GM19351 (cell line): Measurements from ENCODE around the gene DNAH2.

Source experiments
- ATAC-seq: cut with Tn5 transposase; IDR thresholded peaks from one replicate; pipeline ENCODE4 v1.9.1; 2021; ENCODE audit warnings: mild to moderate bottlenecking, moderate library complexity; ENCODE audit not compliant: unreplicated experiment

The DNAH2 gene

DNA sequence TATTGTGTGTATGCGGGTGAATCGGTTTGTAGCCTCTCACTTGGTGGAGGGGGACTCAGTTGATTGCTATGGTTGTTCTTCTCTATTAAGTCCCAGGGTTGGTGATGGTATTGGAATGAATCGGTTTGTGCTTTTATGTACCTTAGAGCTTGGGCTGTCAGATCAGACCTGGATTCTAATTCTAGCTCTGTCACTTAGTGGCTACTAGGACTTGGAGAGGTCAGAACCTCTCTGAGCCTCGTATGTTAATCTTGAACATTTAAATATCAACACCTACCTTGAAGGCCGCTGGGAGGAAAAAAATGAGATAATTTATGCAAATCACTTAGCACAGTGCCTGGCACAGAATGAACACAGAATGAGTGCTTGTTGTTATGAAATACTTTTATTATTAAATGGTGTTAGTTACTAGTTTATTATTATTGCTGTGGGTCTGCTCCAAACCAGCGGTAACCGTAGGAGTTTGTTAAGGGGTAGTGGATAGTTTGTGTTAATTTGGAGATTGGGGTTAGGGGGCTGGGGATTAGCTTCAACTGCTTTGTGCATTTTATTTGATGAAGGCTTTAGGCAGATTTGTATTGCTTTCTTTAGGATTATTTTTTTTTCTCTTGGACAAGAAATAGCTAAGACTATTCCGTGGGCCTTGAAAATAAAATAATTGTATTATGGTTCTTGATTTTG, 120.0 kb downstream of the DNAH2 start:
- ATAC-seq, result no peak

DNA sequence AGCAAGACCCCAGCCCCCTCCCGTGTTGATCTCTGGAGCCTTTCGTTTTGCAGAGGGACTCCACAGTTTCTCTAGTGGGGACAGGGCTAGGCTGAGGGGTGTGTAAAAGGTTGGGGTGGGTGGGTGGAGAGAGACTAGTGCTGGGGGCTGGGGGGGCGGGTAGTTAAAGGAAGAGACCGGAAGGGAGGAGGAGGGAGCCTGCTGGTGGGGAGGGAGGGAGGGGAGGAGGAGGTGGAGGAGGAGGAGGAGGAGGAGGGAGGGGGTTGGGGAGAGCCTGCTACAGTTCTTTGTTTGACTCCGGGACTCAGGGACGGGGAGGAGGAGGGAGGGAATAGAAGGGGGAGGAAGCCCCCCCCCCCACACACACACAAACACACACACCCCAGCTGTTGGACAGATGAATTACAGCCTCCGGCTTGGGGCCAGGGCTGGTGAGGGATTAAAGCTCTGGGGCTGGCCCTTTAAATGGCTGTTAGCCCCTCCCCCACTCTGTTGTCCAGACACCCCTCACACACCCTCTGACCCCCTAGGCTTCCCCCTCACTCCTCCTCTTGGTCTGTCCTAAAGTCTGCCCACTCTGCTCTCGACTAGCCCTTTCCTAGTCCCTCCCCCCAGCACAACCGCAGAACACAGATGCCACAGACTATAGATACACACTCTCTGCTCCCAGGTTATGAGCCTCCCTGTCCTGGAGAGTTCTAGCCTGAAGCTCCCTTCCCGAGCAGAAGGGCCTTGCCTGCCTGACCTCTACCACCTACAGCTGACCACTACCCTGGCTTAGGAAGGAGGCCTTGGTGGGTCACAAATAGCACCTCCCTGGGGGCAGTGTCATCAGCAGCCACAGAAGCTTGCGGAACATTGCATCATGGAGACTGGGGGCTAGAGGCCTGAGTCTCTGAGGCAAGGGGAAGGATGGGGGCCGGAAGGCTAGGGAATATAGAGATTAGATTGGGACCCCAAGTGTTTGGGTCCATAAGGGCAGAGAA, 120.8 kb downstream of the DNAH2 start:
- ATAC-seq, result no peak

DNA sequence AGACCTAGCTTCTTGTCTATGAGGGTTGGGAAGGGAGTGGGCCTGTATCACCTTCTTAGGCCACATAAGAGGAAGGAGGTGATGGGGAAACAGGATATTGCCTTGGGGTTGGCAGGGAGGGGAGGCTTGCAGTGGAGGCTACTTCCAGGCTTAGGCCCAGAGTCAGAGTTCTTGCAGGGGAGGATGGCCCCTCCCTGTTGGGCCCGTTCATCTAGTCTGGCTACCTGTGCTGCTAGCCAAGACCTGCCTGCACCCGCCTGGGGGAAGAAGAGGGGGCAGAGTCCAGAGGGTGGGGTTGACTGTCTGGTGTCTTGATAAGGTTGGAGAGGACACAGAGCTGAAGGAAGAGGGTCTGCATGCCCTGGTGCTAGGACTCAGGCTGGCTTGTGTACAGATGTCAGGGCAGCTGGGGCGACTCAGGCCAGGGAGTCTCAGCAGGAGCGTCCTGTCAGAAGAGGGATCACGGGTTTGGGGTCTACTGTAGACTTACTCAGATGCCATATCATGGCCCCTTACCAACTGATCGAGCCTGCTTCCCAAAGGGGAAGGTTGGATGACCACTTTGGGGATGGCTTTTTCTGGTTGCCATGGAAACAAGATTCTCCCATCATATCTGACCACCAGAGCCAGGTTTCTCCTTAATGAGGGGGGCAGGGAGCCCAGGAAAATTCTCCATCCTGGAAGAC, 121.8 kb downstream of the DNAH2 start:
- no peak for ATAC-seq

DNA sequence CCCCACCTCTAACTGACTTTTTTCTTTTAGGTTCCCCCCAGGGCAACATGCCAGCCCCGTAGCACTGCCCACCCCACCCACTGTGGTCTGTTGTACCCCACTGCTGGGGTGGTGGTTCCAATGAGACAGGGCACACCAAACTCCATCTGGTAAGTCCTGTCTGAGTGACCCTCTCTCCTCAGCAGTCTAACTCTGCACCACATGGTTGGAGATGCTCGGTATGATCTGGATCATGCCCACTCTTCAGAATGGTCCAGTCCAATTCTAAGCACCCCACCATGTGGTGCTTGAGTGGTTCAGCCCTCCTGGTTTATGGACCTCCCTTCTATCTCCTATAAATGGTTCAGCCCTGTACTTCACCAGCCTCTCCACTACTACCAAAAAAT, 122.3 kb downstream of the DNAH2 start:
- ATAC-seq, result no peak

DNA sequence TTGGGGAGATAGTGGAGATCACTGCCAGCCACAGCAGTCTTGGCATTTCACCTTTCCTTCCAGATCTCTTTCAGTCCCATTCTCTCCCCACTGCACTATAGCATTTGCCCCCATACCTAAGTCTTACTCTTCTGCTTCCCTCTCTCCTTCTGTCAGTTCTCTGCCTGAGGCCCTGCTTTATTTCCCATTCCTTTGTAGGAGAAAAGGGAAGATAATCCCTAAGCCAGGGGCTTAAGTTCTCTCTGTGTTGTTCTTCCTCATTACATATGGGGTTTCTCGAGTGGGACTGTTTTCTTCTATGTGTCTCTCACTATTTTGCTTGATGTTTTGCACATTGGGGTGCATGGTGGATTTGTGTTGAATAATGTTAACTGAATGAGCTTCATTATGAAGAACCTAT, 122.9 kb downstream of the DNAH2 start:
- ATAC-seq, result no peak

DNA sequence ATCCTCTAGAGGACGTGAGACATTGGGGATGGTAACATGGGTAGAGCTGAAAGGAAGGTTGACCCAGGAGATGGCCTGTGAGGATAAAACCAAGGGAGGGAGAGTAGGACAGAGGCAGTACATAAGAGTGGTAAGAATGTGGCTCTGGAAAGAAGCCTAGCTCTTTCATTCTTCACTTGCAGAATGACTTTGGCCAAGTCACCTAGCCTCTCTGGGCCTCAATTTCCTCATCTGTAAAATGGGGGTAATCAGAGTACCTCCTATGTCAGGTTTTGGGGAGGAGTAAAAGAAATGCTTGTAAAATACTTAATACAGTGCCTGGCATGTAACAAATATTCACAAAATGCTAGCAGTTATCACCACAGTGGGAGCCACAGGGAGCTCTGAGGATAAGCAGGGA, 123.3 kb downstream of the DNAH2 start:
- no peak for ATAC-seq

DNA sequence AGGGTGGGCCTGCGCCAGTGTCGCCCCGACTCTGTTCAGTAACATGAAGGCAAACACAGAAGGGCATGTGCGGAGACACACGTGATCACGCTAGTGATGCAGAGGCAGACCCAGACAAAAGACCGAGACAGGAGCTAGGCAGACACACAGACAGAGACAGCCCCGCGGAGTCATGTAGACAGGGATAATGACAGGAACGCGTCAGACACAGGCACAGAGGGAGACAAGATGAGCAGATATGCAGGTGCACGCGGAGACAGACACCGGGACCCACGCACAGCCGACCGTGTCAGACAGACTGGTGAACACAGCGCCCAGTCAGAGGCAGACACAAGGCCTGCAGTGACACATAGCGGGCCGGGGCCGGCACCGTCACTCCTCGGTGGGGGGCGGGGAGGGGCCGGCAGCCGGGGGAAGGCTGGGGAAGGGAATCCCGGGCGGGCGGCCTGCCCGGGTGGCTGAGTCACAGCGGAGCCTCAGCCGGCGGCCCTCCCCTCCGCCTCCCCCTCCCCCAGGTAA, 123.9 kb downstream of the DNAH2 start:
- ATAC-seq, result no peak

DNA sequence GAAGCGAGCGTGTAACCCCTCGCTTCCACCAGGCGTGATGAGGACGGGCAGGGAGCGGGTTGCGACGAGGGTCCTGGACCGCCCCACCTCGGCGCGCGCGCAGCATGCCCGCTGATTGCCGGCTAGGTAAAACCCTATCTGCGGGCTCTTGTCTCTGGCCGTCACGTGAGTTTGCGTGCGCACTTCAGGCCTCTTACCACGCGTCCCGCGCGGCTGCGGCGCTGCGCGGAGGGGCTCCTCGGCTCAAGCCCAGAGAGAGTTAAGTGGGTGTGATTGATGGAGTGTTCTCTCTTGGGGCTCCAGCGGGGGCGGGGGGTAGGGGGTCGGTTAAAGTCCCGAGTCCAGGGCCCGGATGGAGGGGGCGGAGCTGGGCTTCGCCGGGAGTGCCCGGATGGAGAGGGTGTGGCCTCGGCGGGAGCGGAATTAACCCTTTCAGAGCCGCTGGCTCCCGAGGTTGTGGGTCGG, 124.4 kb downstream of the DNAH2 start:
- ATAC-seq, result no peak

DNA sequence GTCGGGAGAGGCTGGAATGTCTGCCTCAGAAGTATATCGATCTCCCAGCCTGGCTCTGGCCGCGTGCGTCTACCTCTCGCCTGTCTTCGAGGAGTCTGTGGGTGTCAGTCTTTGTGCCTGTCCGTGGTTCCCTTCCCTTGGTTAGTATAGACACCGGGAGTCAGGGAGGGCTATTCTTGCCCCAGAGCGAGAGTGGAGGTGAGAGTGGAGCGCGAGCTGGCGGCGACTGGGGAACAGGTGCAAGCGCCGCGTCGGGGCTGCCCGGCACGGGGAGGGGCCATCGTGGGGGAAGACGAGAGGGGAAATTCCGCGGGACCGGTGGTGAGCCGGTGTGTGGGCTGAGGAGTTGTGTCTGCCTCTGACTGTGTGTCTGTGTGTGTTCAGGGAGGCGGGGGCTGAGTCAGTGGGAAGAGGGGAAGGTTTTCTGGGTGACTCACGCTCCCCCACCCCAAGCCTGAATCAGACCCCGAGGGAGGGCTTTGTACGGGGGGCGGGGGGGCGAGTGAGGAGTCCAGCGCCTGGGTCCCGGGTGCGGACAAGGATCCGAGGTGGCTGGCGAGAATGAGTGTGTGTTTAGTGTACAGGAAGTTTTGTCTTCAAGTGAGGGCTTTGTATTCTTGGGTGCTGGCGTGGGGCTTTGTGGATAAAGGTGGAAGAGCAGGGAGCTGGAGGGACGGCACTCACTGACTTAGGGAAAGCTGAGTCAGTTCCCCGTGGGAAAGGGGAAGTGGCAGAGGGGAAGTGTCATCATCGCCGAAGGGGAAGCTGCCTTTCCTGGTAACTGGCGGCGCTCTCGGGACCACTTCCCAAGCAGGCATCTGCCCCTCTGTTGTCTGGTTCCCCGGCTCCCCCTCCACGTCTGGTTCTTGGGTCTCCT, 125.1 kb downstream of the DNAH2 start:
- ATAC-seq, result no peak

DNA sequence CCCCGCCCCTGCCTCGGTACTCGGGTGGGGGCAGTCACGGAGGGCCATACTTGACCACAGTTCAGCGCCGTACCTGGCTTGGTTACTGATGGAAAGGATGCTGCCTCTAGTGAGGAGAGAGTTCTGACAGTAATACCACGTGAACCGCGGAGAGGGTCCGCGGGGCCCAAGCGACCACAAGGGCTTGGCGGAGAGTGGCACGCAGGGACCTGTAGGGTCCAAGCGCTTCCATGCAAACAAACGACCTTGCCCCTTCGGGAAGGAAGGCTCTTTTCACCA, 125.7 kb downstream of the DNAH2 start:
- no peak for ATAC-seq

DNA sequence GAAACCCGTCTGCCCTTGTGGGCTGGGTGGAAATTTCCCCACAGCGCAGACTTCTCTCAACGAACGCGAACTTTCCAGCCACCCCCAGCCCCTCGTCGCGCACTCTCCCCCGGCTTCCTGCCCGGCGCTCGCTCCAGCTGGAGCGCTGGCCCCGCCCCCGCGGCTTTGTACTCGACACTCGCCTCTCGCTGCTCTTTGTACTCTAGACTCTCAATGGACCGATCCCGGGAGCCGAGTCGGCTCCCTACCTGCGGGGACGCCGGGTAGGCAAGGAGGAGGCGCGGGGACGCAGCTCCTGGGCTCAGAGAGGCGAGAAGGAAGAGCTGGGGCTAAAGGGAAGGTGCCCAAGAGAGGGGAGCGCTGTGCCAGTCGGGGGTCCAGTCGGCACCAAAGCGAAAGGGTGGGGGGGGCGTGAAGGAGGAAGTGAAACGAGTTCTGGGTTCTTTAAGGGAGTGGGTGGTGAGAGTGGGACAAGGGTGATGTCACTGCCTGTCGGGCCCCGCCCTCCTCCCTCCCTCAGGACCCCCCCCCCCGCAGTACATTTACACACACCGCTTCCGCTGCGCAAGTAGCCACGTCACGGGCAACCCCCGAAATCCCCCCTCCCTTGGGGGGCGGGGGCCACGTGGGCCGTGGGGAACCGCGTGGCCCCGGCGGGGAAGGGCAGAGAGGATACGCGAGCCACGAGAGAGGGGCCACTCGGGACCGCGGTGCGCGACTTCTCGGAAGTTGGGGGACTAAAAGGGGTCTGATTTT, 126.2 kb downstream of the DNAH2 start:
- ATAC-seq, result peak; percentile 26

DNA sequence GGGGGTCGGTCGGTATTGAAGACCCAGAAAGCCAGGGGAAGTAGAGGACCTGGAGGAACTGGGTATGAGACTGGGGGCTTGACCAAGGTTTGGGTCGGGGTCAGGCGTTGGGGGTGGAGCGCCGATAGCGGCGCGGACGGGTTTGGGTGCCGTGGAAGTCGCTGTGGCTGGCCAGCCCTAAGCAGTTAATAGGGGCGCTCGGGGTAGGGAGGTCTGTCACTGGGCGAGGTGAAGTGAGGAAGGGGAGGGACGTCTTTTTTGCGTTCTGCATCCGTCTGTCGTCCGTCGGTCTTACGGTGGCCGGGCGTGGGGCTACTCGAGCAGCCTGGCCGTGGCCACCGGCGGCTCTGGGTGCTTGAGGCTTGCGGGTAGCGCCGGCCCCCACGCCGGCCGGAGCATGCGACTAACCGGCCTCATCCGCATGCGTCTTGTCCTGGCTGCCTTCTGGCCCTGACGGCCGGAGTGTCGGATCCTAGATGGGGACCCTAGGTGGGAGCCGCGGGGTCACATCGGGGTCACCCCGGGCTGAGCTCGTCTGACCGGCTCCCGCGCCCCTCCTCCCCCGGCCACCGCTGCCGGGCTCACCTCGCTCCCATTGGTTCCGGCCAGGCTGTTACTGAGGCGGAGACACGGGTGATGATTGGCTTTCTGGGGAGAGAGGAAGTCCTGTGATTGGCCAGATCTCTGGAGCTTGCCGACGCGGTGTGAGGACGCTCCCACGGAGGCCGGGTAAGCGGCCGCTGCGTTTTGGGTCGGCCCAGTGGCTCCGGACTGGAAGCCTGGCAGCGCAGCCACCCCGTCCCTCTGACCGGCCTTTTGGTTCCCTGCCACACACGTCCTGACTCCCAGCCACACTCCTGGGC, 127.0 kb downstream of the DNAH2 start:
- ATAC-seq, result peak; percentile 62

DNA sequence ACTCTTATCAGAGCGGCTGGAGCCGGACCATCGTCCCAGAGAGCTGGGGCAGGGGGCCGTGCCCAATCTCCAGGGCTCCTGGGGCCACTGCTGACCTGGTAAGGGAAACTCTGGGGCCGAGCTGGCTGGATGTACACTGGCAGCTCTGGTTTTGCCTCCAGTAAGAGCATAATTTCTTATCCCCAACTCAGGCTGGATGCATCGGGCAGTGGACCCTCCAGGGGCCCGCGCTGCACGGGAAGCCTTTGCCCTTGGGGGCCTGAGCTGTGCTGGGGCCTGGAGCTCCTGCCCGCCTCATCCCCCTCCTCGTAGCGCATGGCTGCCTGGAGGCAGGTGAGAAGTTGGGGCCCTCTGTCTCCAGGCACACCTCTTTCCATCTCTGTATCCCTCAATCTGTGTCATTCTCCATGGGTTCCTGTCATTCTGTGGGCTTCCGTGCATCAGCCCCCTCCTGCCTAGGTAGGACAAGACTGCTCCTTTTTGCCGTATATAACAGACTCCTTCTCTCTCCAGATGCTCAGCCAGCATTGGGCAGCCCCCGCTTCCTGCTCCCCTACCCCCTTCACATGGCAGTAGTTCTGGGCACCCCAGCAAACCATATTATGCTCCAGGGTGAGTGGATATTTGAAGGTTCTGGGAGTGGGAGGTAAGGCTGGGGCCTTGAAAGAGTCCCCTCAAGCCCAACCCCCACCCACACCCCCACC, 128.0 kb downstream of the DNAH2 start:
- no peak for ATAC-seq

DNA sequence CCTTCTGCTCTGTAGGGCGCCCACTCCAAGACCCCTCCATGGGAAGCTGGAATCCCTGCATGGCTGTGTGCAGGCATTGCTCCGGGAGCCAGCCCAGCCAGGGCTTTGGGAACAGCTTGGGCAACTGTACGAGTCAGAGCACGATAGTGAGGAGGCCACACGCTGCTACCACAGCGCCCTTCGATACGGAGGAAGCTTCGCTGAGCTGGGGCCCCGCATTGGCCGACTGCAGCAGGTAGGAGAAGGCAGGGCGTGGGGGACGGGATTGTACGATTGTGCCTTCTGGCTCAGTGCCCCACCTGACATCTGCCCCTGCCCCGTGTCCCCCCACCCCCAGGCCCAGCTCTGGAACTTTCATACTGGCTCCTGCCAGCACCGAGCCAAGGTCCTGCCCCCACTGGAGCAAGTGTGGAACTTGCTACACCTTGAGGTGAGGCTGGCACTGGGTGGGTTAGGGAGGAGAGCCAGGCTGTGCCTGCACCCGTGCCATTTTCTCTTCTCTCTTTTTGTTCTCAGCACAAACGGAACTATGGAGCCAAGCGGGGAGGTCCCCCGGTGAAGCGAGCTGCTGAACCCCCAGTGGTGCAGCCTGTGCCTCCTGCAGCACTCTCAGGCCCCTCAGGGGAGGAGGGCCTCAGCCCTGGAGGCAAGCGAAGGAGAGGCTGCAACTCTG, 128.7 kb downstream of the DNAH2 start:
- ATAC-seq, result no peak

DNA sequence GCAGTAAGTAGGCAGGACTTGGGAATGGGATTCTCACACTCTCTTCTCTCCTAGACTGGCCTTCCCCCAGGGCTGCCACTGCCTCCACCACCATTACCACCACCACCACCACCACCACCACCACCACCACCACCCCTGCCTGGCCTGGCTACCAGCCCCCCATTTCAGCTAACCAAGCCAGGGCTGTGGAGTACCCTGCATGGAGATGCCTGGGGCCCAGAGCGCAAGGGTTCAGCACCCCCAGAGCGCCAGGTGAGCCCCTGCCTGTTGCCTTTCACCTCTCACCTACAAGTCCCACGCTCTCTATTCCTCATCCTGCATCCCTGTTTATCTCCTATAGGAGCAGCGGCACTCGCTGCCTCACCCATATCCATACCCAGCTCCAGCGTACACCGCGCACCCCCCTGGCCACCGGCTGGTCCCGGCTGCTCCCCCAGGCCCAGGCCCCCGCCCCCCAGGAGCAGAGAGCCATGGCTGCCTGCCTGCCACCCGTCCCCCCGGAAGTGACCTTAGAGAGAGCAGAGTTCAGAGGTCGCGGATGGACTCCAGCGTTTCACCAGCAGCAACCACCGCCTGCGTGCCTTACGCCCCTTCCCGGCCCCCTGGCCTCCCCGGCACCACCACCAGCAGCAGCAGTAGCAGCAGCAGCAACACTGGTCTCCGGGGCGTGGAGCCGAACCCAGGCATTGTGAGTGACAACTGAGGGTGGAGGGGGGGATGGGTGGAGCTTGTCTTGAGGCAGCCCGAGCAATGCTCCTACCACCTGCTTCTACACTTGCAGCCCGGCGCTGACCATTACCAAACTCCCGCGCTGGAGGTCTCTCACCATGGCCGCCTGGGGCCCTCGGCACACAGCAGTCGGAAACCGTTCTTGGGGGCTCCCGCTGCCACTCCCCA, 129.5 kb downstream of the DNAH2 start:
- no peak for ATAC-seq

DNA sequence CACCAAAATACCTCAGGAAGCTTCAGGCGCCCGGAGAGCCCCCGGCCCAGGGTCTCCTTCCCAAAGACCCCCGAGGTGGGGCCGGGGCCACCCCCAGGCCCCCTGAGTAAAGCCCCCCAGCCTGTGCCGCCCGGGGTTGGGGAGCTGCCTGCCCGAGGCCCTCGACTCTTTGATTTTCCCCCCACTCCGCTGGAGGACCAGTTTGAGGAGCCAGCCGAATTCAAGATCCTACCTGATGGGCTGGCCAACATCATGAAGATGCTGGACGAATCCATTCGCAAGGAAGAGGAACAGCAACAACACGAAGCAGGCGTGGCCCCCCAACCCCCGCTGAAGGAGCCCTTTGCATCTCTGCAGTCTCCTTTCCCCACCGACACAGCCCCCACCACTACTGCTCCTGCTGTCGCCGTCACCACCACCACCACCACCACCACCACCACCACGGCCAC, 130.6 kb downstream of the DNAH2 start:
- ATAC-seq, result no peak

DNA sequence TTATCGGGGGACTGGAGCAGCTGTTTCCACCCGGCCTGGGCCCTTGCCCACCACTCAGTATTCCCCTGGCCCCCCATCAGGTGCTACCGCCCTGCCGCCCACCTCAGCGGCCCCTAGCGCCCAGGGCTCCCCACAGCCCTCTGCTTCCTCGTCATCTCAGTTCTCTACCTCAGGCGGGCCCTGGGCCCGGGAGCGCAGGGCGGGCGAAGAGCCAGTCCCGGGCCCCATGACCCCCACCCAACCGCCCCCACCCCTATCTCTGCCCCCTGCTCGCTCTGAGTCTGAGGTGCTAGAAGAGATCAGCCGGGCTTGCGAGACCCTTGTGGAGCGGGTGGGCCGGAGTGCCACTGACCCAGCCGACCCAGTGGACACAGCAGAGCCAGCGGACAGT, 131.2 kb downstream of the DNAH2 start:
- no peak for ATAC-seq
